HG03558 (cell line): ENCODE measurements around the gene CHST12.

Experiments used
- ATAC-seq: cut with Tn5 transposase; IDR thresholded peaks from one replicate; pipeline ENCODE4 v1.9.1; 2021; ENCODE audit warnings: moderate number of reproducible peaks; ENCODE audit not compliant: unreplicated experiment; ENCODE audit errors: extremely low read depth

The CHST12 gene

DNA sequence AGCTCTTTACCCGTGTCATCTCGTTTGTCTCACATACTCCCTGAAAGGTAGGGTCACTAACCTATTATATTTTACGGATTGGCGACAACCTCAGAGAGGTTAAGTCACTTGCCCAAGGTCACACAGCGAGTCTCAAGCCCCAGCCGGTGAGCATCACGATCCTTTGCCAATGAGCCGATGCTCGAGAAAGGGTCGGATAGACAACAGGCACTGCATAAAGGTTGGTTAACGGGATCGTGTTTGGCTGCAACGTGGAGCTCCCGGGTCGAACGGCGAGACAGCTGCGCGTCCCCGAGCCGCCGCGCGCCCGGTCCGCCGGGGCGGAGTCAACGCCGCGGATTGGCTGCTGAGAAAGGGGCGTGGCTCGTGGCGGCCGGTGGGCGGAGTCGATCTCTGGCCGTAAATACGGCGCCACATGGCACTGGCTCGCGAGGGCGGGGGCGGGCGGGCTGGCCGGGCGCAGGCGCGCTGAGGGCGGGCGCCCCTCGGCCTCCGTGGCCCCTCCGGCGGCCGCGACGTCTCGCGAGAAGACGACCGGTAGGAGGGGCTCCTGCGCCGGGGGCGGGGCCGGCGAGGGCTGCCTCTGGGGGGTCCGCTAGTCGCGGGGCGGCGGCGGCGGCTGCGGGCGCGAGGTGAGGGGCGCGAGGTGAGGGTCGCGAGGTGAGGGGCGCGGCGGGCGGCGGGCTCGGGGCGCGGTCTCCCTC, at the start of gene CHST12:
Gene CHST12, plus strand, starts transcription at position 598 of the 704 bp plus-strand sequence. CDS start 29,029 bp downstream, outside the sequence.
- no peak for ATAC-seq

GRCh38 chr7:2353936-2354185, 49.5 kb upstream of the CHST12 start:
- ATAC-seq = peak; percentile 18

GRCh38 chr7:2354186-2354938, 49.0 kb upstream of the CHST12 start, which contains the start of gene EIF3B:
EIF3B (plus strand) TSS chr7:2354827; CDS start chr7:2354922, 95 bp downstream.
- peak; percentile 49 for ATAC-seq

GRCh38 chr7:2354939-2355704, 48.3 kb upstream of the CHST12 start:
- peak; percentile 16 for ATAC-seq

- ATAC-seq = no peak
Measured at GRCh38 chr7:2355705-2356008, 47.8 kb upstream of the CHST12 start.

GRCh38 chr7:2357165-2357564, 46.2 kb upstream of the CHST12 start:
- ATAC-seq = no peak

DNA sequence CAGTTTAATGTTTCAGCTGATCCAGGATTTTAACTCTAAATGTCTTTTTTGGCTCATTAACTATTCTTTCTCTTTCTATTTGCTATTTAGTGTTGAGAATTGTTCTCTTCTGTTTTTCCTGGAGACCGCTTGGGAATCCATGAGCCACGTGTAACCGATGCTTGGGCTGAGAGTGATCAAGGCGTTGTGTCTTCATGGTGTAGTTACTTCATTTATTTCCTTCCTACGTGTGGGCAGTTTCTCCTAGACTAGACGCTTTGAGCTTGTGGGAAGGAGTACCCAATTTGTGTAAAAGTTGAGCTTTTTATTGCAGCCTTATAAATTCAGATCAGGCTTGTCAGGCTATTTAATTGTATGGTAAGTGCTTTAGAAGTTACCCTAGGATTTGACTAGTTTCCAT, 45.8 kb upstream of the CHST12 start:
- ATAC-seq = no peak

DNA sequence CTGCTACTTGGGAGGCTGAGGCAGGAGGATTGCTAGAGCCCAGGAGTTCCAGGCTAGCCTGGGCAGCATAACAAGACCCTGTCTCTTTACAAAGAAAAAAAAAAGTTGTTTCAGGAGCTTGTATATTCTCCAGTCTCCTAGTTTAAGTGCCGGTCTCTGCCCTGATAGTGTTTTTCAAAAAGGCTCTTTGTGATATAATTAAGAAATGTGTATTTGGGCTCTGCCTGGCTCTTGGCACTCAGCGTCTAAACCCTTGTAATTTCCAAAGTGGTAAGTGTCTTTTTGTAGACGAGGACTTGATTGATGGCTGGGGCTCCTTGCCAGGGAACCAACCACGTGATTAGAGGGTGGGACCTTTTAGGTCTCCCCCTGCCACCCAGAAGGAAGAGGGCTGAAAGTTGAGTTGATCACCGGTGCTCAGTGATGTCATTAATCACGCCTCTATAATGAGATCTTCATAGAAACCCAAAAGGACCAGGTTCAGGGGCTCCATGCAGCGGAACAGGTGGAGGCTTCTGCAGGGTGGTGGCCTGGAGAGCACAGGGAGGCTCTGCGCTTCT, 44.4 kb upstream of the CHST12 start:
- no peak for ATAC-seq

DNA sequence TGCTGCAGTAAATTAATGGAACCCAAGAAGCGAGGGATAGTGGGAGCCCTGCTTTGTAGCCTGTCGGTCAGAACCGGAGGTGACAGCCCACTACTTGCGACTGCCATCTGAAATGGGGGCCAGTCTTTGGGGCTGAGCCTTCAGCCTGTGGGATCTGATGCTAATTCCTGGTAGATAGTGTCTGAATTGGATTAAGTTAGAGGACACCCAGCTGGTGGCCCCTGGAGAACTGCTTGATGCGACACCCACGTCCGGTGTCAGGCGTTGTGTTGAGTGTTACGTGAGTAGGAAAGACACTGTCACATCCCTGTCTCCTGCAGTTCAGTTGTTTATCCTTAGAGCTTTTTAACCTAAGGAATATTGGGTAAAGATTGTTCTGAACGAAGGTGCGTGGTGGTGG, 43.8 kb upstream of the CHST12 start:
- ATAC-seq = no peak

DNA sequence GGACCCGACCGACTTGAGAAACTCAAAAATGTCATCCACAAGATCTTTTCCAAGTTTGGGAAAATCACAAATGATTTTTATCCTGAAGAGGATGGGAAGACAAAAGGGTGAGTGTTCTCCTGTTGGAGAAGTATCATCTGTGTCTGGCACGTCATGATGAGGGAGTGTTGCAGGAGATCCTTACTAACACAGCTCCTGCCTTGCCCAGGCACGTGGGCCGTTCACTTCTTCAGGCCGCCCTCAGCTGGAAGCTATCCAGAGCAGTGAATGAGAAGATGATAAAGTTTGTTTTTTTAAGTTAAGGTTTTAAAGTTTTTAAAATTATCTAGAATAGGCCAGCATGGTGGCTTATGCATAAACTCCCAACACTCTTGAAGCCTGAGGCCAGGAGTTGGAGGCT, 42.6 kb upstream of the CHST12 start:
- ATAC-seq = no peak

DNA sequence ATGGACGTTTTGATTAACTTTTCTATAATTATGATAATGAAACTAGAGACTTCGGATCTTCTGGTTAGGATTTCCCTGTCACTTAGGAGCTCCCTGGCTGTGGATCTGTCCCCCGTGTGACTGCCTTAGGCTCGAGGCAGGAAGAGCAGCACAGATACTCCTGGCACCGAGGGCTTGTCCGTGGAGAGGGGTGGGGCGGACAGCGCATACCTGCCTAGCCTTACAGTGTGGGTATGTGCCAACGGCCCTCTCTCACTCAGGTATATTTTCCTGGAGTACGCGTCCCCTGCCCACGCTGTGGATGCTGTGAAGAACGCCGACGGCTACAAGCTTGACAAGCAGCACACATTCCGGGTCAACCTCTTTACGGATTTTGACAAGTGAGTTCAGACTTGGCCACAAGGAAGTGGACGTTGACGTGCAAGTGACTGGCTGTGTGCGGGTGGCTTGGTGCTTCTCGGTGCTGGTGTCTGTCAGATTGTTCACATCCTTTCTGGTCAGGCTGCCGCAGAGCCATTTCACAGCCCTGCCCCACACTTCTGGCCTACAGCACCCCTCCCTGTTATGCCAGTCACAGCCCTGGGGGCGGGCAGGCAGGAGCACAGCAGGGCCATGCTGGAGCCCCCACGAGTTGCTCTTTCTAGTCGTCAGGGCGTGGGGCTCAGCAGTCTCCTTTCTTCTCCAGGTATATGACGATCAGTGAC, 40.9 kb upstream of the CHST12 start:
- no peak for ATAC-seq

DNA sequence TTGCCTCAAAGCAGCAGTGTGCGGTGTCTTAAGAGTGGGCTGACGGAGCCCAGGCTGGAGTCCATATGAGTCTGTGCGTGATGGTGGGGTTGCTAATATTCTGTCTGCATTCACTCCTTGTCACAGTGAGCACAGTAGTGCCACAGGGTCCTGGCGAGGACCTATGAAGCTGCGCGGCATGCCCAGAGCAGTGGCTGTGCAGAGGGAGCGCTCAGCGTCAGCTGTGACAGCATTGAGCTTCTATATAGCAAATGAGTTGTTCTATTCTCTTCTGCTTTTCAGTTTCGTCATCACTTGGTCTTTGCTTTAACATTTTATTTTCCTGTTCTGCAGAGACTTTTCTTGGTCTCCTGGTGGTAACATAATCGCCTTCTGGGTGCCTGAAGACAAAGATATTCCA, 34.3 kb upstream of the CHST12 start:
- ATAC-seq = no peak

DNA sequence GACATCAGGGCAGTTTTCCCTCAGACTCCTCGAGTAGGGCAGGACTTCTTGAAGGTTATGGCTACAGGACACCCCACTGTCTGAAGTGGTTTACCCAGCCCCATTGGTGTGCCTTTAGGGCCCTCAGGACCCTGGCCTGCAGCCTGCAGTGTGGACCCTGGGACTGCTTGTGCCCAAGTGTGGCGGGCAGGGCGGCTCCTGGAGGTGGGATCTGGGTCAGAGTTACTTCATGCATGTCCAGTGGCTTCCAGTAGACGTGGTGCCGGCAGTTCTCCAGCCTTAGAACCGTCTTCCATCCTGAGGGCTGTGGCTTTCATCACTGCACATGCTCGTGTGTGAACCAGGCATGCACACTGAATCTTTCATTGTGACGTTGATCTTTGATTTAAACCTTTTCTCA, 32.1 kb upstream of the CHST12 start:
- ATAC-seq = no peak

DNA sequence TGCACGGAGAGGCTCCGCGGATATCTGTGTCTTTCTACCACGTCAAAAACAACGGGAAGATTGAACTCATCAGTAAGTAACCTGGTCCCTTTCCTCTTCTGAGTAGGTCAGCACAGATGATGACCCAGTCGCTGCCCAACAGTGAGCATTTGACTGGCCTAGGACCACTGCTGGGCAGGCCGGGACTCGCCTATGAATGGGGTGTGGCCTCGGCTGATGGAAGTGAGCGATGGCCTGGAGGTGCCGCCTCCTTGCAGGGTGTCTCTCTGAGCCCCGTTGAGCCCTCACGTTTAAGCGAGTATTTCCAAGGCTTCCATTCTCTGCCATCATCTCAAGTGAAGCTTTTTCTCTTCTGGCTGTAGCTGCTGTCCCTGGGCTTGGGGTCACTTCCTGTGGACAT, 30.7 kb upstream of the CHST12 start:
- ATAC-seq = no peak

- ATAC-seq = no peak
Measured at GRCh38 chr7:2373124-2373556, 30.3 kb upstream of the CHST12 start.

DNA sequence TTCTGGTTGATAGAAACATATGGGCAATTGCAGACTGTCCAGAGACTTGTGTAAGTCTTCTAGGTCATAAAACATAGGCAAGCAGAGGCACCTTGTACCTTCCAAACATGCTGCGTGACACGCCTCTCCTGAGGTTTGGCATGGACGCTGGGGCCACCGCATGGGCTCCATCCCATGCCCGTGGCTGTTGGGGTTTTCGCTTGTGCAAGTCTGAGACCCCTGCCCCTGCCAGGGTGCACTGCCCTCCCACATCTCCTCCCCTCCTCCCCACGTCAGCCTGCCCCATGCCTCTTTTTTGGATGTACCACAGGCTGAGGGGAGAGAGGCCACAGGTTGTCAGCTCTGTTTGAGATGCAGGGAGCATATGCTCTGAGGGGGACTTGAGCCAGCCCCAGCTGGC, 29.8 kb upstream of the CHST12 start:
- no peak for ATAC-seq

- ATAC-seq = no peak
Measured at GRCh38 chr7:2374401-2374800, 29.0 kb upstream of the CHST12 start.

DNA sequence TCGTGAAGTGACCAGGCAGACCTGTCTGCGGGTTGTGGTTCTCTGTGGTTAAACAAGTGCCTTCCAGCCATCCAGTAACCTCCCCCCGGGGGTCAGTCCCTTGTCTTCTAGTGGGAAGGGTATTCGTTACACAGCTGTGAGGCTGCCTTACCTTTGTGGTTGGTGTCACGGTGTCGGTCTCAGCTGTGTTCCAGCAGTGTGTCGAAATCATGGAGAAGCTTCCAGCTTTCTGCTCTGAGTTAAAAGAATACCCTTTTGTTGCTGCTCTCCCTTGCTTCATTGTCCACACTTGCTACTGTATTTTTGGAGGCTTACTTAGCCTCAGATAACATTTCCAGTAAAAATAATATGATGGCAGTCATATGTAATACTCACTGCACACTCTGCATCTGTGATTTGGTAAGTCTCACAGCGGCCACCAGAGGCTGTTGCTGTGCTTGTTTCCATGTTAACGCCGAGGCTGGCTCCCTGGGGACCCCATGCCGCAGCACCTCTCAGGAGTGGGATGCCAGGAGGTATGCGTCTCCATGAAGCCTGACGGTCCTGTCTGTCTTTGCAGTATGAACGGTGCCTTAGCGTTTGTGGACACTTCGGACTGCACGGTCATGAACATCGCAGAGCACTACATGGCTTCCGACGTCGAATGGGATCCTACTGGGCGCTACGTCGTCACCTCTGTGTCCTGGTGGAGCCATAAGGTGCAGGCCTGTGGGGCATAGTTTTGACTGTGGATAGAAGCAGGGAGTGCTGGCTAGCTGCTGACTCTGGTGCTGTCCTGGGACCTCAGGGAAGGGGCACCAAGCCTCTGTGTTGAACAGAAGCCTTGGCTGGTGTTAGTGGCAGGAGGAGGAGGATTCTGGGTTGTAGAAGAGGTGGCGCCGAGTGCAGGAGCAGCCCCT, 28.3 kb upstream of the CHST12 start:
- no peak for ATAC-seq

- ATAC-seq = no peak
Measured at GRCh38 chr7:2376351-2377154, 26.9 kb upstream of the CHST12 start.
